GM12864 (cell line): Measurements from ENCODE around the gene CALY.
A peak's percentile ranks its signal among the peaks of the same experiment; 100 is the strongest.

Experiments
- DNase-seq: peaks from one replicate; pipeline ENCODE4 v3.0.0-alpha.2; 2011; ENCODE audit warnings: low read depth
- H3K4me3 ChIP-seq: 2 replicates; pipeline ENCODE4 v1.5.1; 2011; ENCODE audit warnings: mild to moderate bottlenecking, low read depth, low read length, control low read depth
- CTCF ChIP-seq: IDR thresholded peaks from 2 replicates; pipeline ENCODE4 v1.5.1; 2011; ENCODE audit warnings: low read depth, mild to moderate bottlenecking, moderate library complexity, low read length, control low read depth, inconsistent platforms; ENCODE audit errors: missing control alignments

Gene CALY

GRCh38 chr10:133336118-133336576 is 549 bp downstream of the CALY start:
- no peak for DNase-seq
- TF ChIP-seq CTCF, result no peak
- no peak overlapping the region; the same call in 1 of the 2 replicates for H3K4me3 ChIP-seq

GRCh38 chr10:133335246-133336117 is 1.2 kb downstream of the CALY start:
- H3K4me3 ChIP-seq, result no peak overlapping the region; the same call in 1 of the 2 replicates

GRCh38 chr10:133334503-133335245 is 2.0 kb downstream of the CALY start:
- no peak for TF ChIP-seq CTCF
- no peak overlapping the region for H3K4me3 ChIP-seq
- no peak for DNase-seq

More at GRCh38 chr10:133335246-133336117, 1.2 kb downstream of the CALY start:
- no peak for DNase-seq
- no peak for TF ChIP-seq CTCF

GRCh38 chr10:133332936-133333699 is 3.6 kb downstream of the CALY start:
- no peak overlapping the region for H3K4me3 ChIP-seq
- TF ChIP-seq CTCF, result no peak
- DNase-seq, result no peak

- DNase-seq, result peak; percentile 43
- TF ChIP-seq CTCF, result peak; percentile 90
- peak overlapping the region; percentile 27 for H3K4me3 ChIP-seq
Measured at GRCh38 chr10:133329491-133330202, 7.0 kb downstream of the CALY start.
